H1 (cell line): Measurements from ENCODE around the gene GDPD2.

Experiments
- CHD7 ChIP-seq: fragments of 300-600 bp; sonication (generic); IDR thresholded peaks from 2 replicates; pipeline ENCODE4 v1.7.1; 2012; ENCODE audit warnings: low read length, moderate library complexity, mild to moderate bottlenecking, inconsistent platforms; ENCODE audit not compliant: insufficient replicate concordance
- CTCF ChIP-seq, 3 experiments: IDR thresholded peaks; 1 replicate in 2 of 3; 2 replicates in 1 of 3; pipeline versions ENCODE4 v1.5.1 to v1.6.1; 2011; ENCODE audit warnings: low read length in 3 of 3, mild to moderate bottlenecking in 3 of 3, inconsistent platforms in 2 of 3, low read depth in 1 of 3, moderate library complexity in 1 of 3; ENCODE audit not compliant: insufficient read depth in 1 of 3; ENCODE audit errors: control extremely low read depth in 1 of 3
- EGR1 ChIP-seq: IDR thresholded peaks from 2 replicates; pipeline ENCODE4 v1.6.1; 2011; ENCODE audit warnings: low read depth, low read length, borderline replicate concordance
- EZH2 ChIP-seq: fragments of 200-600 bp; sonication (generic); IDR thresholded peaks from 2 replicates; pipeline ENCODE4 v1.7.1; 2012; ENCODE audit warnings: low read depth, mild to moderate bottlenecking, moderate library complexity, low read length, inconsistent platforms; ENCODE audit not compliant: severe bottlenecking
- GABPA ChIP-seq: IDR thresholded peaks from 2 replicates; pipeline ENCODE4 v1.6.1; 2011; ENCODE audit warnings: mild to moderate bottlenecking, low read length, moderate library complexity, borderline replicate concordance; ENCODE audit not compliant: insufficient read depth
- MAFK ChIP-seq: IDR thresholded peaks from 2 replicates; pipeline ENCODE4 v1.6.1; 2012; ENCODE audit warnings: low read depth, mild to moderate bottlenecking, improper control_type of control experiment, low read length
- POLR2A ChIP-seq, 2 experiments: IDR thresholded peaks; 1 replicate in 1 of 2; 2 replicates in 1 of 2; pipeline ENCODE4 v1.6.1; 2011; ENCODE audit warnings: low read depth in 2 of 2, low read length in 2 of 2, mild to moderate bottlenecking in 2 of 2; ENCODE audit errors: control extremely low read depth in 1 of 2
- POLR2AphosphoS5 ChIP-seq: IDR thresholded peaks from 2 replicates; pipeline ENCODE4 v1.6.1; 2011; ENCODE audit warnings: low read depth, low read length
- POU5F1 ChIP-seq: IDR thresholded peaks from 2 replicates; pipeline ENCODE4 v1.6.1; 2011; ENCODE audit warnings: low read depth, mild to moderate bottlenecking, low read length, moderate library complexity
- USF2 ChIP-seq: IDR thresholded peaks from 2 replicates; pipeline ENCODE4 v1.6.1; 2011; ENCODE audit warnings: low read length, improper control_type of control experiment

GRCh38 chrX:70454441-70455365 is 31.6 kb downstream of the GDPD2 start:
- TF ChIP-seq EZH2 (no peak), POU5F1 (no peak), CTCF (IDR thresholded peaks at IDR 0.05; ENCODE audit: control extremely low read depth in 1 of 3, insufficient read depth in 1 of 3, low read depth in 1 of 3, low read length in 3 of 3) (peak in 2 of 3 experiments; percentile 69 to 86; a peak in 3 of 4 replicates), POLR2A (IDR thresholded peaks at IDR 0.05; ENCODE audit: control extremely low read depth in 1 of 2, low read depth in 2 of 2, low read length in 2 of 2) (peak in 1 of 2 experiments; percentile 41; a peak in 1 of 3 replicates), CHD7 (no peak), MAFK (no peak), POLR2AphosphoS5 (no peak; the same call in 1 of the 2 replicates), USF2 (no peak), GABPA (no peak), EGR1 (no peak)
